ENCODE results near the gene TSPAN32.

DNA sequence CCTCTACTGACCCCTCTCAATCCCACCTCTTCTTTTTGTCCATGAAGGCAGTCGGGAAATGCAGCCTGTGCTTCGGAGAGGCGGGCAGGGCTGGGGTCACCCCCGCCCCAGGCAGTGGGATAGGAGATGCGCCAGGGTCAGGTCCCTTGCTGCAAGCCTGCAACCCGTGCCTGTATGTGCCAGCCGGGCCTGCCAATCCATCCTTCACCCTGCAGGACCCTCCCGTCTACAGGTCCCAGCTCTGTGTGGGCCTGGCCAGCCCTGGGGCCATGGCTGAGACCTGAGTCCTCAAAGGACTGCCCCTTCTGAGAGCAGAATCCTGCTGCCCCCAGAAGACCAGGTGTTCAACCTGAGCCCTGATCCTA lies 42.4 kb upstream of the TSPAN32 start:
- TF ChIP-seq, protein P1, sequence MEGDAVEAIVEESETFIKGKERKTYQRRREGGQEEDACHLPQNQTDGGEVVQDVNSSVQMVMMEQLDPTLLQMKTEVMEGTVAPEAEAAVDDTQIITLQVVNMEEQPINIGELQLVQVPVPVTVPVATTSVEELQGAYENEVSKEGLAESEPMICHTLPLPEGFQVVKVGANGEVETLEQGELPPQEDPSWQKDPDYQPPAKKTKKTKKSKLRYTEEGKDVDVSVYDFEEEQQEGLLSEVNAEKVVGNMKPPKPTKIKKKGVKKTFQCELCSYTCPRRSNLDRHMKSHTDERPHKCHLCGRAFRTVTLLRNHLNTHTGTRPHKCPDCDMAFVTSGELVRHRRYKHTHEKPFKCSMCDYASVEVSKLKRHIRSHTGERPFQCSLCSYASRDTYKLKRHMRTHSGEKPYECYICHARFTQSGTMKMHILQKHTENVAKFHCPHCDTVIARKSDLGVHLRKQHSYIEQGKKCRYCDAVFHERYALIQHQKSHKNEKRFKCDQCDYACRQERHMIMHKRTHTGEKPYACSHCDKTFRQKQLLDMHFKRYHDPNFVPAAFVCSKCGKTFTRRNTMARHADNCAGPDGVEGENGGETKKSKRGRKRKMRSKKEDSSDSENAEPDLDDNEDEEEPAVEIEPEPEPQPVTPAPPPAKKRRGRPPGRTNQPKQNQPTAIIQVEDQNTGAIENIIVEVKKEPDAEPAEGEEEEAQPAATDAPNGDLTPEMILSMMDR (IDR thresholded peaks at IDR 0.05) = no peak
- TF ChIP-seq ZFX (IDR thresholded peaks at IDR 0.05; ENCODE audit: borderline replicate concordance) = no peak
